ENCODE results near the gene NCAPD2. TPM values are rescaled to one million over a fixed set of nuclear protein-coding genes. Genes with fewer than 3 reads are reported as not detected.

NCAPD2 gene
- total and polyA plus RNA-seq, 2 donors (not counting 1 experiment from before 2014, with no cell fraction given) = 19.9 to 42.1 TPM

DNA sequence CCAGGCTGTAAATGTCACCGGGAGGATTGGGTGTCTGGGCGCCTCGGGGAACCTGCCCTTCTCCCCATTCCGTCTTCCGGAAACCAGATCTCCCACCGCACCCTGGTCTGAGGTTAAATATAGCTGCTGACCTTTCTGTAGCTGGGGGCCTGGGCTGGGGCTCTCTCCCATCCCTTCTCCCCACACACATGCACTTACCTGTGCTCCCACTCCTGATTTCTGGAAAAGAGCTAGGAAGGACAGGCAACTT, 41.7 kb downstream of the NCAPD2 start:
- Histone ChIP-seq H3K4me2 (replicated peaks; ENCODE audit: low read depth, low read length, poor library complexity, severe bottlenecking) (peak overlapping the region; percentile 98), H4K20me1 (ENCODE audit: control insufficient read depth, insufficient read depth, low read length, poor library complexity, severe bottlenecking) (peaks cover 31% of the 10 kb centered on the region), H3K79me2 (ENCODE audit: control insufficient read depth, insufficient read depth, low read length) (peaks cover 10% of the 10 kb centered on the region), H3K4me3 (ENCODE audit: control extremely low read depth in 1 of 5, extremely low read depth in 1 of 5, insufficient read depth in 1 of 5, low read depth in 2 of 5, low read length in 4 of 5) (peak overlapping the region in 4 of 5 experiments; percentile 91 to 97 (median 94)), H2AFZ (ENCODE audit: insufficient read depth, low read depth, low read length, poor library complexity, severe bottlenecking) (peak overlapping the region; percentile 93), H3K9me3 (ENCODE audit: control extremely low read depth in 1 of 3, control insufficient read depth in 2 of 3, insufficient read depth in 1 of 3, low read length in 2 of 3) (no peaks in the 10 kb centered on the region), H3K9ac (ENCODE audit: low read length) (peak overlapping the region; percentile 88), H3K36me3 (replicated peaks in 1 of 2; ENCODE audit: control extremely low read depth in 1 of 2, control insufficient read depth in 1 of 2, extremely low read depth in 1 of 2, insufficient read depth in 2 of 2, low read length in 1 of 2) (peaks cover 0 to 35% of the 10 kb centered on the region in 2 experiments), H3K4me1 (ENCODE audit: control insufficient read depth in 2 of 2, insufficient read depth in 2 of 2, low read length in 2 of 2) (peaks cover 35 to 50% of the 10 kb centered on the region in 2 donors), H3K27ac (ENCODE audit: low read length in 2 of 2) (peak overlapping the region; percentile 74 to 80), H3K27me3 (replicated peaks in 1 of 4; ENCODE audit: control extremely low read depth in 1 of 4, control insufficient read depth in 3 of 4, insufficient read depth in 4 of 4, low read length in 3 of 4) (no peaks in the 10 kb centered on the region)
- Mint-ChIP-seq H3K4me3 (peak overlapping the region; percentile 99), H3K9me3 (ENCODE audit: insufficient read depth) (no peaks in the 10 kb centered on the region), H3K4me1 (peaks cover 62% of the 10 kb centered on the region), H3K27ac (peak overlapping the region; percentile 98), H3K27me3 (no peaks in the 10 kb centered on the region)
- ATAC-seq (ENCODE audit: low read depth) (no peak), DNase-seq (no peak)
- 0% methylated on average over 5 of the region's 6 CpGs for WGBS (ENCODE audit: insufficient coverage)
- CTCF ChIA-PET = interaction anchor here (0.8 to 7.0 kb wide), 14 partner anchors 17 to 340 kb away, joined by 3 to 222 read pairs (median 6); partner anchors contain the start of genes IFFO1, MLF2, MRPL51 and VAMP1
- TF ChIP-seq EZH2 (IDR thresholded peaks at IDR 0.05; ENCODE audit: borderline replicate concordance, insufficient read depth, low read depth, low read length, poor library complexity, severe bottlenecking) = no peak
- TF ChIP-seq, protein P1, sequence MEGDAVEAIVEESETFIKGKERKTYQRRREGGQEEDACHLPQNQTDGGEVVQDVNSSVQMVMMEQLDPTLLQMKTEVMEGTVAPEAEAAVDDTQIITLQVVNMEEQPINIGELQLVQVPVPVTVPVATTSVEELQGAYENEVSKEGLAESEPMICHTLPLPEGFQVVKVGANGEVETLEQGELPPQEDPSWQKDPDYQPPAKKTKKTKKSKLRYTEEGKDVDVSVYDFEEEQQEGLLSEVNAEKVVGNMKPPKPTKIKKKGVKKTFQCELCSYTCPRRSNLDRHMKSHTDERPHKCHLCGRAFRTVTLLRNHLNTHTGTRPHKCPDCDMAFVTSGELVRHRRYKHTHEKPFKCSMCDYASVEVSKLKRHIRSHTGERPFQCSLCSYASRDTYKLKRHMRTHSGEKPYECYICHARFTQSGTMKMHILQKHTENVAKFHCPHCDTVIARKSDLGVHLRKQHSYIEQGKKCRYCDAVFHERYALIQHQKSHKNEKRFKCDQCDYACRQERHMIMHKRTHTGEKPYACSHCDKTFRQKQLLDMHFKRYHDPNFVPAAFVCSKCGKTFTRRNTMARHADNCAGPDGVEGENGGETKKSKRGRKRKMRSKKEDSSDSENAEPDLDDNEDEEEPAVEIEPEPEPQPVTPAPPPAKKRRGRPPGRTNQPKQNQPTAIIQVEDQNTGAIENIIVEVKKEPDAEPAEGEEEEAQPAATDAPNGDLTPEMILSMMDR (IDR thresholded peaks at IDR 0.05) = no peak
- POLR2A ChIA-PET = interaction anchor here (0.6 to 5.4 kb wide), 7 partner anchors 42 to 111 kb away, joined by 5 to 39 read pairs (median 10); partner anchors contain the start of genes MRPL51, TAPBPL and VAMP1
- intact Hi-C loops (cut with micrococcal nuclease) = loop anchor here (2.0 to 5.0 kb wide), 2 partner anchors 19 to 248 kb away; no protein-coding TSS in a partner anchor

Measured in B cell (primary cell).